NCI-H2196 (cell line): ENCODE measurements around the gene SHANK1.

Experiments
- DNase-seq: peaks from one replicate; lab custom pipeline; 2025; ENCODE audit not compliant: unreplicated experiment; lab: John Stamatoyannopoulos, UW

Gene SHANK1

DNA sequence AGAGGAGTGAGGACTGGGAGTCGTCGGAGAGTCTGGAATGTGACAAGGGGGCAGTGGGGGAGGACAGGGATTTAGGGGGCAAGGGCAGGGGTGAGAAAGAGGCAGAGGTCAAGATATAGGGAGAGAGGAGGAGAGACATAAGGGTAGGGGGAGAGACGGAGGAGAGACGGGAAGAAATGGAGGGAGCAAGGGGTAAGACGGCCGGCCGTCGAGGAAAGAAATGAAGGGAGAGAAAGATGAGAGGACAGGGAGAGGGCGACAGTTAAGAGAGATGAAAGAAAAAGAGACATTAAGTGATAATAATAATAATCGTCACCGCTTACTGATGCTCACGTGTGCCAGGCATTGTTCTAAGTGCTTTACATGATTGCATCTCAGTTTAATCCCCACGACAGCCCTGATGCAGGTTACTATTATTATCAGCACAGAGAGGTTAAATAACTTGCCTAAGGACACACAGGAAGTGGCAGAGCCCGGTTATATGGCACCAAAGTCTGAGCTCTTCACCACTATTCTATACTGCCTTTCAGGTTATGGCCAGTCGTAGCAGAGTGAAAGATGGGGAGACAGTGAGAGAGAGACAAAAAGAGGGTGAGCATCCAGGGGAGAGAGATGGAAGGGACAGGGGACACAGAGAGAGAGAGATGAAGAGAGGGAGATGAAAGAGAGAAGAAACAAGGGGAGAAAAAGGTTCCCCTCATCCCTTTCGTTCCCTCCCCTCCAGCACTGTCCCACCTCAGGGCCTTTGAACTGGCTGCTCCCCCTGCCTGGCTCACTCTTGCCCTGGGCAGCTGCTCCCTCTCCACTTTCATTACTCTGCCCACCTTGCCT lies 56.7 kb downstream of the SHANK1 start:
- no peak for DNase-seq

DNA sequence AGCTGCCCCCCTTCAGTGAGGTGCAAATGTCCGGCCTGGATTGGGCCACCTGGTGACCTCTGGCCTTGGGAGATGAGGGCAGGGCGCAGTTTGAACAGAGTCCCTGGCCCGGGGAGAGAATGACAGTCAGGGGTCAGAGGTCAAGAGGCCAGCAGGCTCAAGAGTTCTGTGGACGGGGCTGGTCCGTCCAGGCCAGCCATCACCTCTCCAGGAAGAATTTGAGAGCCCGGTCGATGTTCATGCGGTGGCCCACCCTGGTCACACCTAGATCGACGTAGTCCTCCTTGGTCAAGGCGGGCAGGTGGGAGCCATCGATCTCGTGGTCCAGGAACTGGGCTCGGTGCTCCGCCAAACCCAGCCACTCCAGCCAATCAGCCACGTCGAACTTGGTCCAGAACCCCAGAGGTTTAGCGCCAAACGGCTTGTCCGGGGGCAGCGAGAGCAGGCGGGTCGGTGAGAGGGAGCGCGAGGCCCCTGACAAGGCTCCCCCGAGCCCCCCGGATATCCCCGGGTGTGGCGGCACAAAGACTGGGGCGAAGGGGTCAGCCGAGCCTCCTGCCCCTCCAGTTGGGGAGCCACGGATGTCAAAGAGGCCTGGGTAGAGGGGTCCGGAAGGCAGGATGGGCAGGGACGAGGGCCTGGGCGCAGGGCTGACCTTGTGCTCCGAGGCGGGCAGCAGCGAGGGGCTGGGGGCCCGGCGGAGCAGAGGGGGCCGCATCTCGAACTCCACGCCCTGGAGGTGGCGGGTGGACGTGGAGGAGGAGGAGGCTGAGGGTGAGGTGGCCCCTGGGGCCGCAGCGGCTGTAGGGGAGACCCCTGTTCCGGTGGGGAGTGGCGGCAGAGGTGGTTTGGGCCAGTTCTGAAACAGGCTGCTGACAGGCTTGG lies 57.6 kb downstream of the SHANK1 start:
- DNase-seq = no peak

DNA sequence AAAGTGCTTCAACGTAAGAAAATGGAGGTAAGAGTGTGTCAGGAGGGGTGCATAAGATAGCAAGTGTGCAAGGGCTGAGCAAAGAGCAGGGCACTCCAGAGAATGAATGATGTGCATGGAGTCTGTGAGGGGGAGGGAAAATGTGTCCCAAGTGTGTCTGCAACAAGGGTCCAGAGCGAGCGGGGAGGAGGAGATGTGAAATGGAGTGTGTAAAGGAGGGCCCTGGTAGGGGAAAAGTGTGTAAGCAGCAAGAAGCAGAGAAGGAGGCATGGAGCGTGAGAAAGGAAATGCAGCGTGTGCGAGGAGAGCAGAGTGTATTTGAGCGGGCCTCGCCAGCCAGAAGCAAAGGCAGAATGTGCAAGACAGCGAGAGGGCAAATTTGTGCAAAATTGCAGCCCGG lies 58.6 kb downstream of the SHANK1 start:
- DNase-seq = no peak

DNA sequence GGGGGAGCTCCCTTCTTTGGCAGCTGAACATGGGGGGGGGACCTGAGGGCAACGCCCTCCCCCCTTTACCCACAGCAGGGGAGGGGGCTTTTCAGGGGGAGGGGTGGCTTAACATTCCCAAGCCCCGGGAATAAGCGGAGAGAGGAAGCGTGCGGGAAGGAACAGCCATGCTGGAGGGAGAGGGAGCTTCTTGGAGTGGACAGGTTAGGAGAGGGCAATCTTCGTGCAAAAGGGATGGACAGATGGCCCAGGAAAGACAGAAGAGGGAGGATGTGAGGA lies 59.6 kb downstream of the SHANK1 start:
- no peak for DNase-seq

DNA sequence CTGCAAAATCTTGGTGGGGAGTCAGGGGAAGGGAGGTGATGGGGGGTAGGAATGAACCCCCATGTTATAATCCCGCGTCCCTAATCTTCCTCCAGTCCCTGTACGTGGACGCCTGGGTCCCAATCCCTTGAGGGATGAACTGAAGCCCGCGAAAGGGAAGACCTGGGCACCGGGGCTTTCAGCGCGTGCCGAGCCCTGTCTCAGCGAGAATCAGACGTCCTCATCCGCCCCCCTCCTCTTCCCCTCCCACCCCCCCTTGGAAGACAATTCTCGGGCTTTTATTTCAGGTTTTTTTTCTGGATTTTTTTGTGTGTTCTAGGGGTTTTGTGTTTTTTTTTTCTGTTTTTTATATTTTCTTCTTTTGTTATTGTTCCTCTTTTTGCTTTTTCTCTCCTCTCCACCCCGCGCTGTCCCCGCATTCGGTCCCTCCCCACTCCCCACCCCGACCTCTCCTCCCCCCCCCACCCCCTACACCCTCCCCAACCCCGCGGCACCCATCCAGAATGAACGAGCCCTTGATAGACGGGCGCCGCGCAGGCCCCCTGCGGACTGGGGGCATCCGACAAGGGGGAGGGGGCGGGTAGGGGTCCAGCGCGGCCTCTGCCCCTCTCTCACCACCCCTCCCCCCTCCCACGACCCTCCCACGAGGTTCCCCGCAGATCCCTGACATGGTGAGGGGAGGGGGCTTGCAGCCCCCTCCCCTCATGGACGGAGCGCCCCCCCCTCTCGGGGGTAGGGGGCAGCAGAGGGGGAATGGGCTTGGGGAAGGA lies 60.1 kb downstream of the SHANK1 start:
- no peak for DNase-seq

DNA sequence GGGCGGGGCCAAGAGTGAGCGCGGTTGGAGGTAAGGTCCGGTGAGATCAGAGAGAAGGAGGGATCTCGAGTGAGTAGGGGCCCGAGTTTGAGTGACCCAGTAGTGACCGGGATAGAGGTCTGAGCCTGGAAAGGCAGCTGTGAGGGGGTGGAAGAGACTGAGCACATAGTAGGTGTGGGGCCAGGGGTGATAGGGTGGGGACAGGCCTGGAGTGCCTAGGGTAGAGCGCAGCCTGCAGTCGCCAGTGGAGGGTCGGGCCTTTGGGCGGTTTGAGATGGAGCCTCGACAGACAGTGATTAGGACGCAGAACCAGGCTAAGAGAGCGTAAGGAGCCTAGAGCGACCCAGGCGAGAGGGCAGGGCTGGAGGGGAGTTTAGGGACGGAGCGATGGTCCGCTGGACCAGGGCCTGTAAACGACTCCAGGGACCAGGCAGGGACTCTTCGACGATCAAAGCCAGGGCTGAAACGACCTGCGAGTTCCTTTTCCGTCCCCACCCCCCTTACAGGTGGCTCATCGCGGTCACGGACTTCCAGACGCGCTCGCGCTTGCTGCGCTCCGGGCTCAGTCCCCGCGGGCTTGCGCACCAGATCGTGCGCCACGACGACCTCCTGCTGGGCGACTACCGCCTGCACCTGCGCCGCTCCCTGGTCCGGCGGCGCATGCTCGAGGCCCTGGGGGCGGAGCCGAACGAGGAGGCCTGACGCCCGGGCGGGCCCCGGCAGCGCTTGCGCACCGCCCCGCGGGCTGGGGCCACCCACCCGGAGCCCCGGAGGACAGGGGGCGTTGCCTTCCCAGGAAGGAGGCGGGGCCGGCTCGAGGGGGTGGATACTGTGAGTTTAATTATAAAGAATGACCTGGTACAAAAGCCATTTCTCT lies 60.9 kb downstream of the SHANK1 start:
- DNase-seq = peak; percentile 98

DNA sequence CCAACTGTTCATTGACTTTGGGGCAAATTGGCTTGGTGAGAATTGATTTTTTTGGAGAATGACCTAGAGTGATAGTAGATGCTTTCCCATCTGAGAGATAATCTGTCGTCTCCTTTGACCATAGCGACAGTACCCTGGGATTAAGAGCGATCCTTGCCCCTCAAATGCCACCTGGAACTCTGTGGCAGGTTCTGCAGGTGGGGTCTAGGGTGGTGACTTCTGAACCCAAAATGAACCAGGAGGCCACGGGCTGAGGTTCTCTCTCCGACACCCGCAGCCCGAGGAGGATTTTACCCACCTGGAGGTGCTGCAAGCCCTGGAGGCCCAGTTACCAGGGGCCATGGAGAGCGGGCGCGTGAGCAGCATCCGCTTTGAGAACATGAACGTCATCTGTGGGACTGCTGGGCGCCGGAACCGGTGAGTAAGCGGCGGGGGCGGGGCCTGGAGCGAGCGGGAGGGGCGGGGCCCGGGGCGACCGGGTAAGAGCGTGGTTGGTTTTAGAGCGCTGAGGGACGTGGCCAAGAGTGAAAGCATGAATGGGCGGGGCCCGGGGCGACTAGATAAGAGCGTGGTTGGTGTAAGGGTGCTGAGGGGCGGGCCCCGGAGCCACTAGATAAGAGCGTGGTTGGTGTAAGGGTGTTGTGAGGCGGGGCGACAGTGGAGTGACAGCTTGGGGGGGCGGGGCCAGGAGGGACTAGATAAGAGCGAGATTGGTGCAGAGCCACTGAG lies 61.7 kb downstream of the SHANK1 start:
- peak; percentile 99 for DNase-seq

DNA sequence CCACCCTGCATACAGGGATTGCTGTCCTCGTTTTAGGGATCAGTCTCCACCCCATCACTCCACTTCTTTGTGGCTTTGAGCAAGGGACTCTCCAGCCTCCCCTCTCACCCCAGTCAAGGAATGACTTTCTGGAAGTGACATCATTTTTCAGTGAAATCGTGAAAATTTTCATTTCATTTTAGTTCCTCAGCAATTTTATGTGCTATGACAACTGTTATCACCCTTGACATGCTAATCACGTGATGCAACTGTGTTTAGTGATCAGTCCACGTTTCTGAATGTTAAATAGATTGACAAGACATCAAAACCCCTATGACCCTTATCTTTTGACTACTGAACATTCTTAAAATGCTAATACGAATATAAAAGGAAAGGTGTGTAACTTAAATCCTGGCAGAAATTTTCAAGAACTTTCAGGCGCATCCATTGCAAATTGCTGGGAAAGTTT lies 62.4 kb downstream of the SHANK1 start:
- DNase-seq = no peak

DNA sequence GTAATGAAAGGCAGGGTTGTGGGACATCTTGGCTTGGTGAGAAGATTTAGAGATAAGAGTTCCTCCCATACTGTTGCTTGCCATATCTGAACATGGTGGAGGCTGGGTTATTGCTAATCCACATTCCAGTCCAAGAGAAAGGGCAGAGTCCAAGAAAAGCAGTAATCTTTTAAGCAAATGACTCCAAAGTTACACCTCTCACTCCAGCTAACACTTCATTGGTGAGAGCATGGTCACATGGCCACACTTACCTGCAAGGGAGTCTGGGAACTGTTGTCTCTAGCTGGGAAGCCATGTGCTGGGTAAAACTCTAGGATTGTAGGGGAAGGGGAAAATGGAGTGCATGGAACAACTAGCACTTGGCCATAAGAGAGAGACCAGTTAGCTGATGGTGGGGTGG lies 64.7 kb downstream of the SHANK1 start:
- DNase-seq = no peak

DNA sequence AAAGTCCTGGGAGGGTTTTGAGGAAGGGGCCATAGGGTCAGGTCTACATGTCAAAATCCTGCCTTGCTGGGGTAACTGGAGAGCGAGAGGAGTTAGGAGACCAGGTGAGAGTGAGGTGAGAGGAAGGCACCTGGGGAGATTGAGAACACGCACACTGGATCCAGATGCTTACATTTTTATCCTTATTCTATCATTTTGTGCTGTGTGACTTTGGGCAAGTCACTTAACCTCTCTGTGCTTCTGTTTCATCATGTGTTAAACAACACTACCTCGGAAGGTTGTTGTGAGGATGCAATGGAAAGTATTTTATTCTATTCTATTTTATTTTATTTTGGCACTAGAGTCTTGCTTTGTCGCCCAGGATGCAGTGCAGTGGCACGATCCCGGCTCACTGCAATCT lies 66.9 kb downstream of the SHANK1 start:
- DNase-seq = no peak

DNA sequence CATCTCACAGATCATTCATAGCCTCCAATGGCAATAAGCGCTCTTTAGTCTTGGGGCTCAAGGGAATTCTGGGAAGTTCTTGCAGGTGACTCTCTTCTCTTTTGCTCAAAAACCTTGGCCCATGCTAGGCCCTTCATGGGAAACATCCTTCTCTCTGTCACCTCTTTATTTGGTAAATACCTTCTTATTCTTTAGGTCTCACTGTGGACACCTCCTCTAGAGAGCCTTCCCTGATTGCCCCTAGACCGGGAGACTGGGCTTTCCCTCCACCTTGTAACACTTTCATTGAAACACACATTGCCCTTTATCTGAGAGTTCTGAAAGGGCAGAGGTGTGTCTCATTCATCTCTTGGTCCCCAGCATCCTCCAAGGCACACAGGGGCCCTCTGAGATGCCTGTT lies 68.4 kb downstream of the SHANK1 start:
- DNase-seq = no peak

DNA sequence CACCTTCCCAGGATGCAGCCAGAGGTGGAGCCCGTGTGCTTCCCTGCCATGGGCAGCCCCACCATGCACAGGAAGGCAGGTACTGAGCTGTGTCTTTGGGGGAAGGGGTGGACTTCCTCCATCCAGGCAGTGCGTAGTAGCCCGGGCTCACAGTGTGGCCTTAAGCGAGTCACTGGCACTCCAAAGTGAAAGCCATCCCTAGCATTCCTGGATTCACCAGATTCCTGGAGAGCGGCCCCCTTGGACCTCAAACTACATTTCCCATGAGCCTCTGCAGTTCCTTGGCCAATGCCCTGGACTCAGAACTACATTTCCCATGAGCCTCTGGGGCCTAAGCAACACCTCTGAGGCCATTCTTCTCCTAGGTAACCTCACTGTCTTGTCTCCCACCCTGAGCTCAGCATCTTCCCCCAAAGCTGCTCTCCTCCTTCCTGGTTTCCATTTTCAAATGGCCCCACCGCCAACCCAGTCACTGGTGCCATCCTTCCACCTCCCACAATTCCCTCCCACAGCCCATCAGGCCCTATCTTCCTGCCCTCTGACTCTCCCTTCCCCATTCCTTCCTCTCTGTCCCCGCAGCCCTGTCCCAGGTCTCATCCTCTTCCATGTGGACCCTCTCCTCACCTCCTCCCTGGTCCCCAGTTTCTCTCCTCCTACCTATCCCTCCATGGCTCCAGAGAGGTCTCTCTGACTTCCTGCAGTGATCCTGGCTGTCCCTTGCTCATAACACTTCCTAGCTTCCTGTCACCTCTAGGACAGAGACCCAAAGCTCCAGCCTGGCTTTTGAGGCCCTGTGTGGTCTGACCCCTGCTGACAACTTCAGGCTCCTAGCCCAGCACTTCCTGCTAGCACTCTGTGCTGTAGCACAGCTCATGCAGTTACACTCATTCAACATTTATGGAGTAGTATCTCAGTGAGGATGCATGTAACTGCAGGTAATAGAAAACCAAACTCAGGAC lies 69.9 kb downstream of the SHANK1 start, which contains the start of gene C19orf81:
Gene C19orf81 (plus strand): TSS at position 13 of the 959 bp plus-strand sequence. CDS start 0 bp downstream, at position 13.
- peak; percentile 16 for DNase-seq

DNA sequence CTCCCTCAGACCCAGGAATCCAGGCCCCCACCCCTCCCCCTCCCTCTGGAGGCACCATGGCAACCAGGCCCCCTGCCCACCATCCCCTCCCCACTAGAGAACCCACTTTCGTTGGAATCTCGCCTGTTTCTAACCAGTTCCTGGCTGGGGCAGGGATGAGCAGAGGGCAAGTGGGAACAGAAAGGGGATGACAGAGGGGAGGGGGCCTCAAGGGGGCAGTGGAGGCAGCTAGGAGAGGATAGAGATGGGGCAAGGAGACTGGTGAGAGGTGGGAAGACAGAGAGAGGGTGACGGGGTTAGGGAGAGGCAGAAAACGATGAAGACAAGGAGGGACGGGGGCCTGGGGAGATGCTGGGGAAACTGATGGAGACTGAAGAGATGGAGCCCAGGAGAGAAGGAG lies 70.9 kb downstream of the SHANK1 start:
- DNase-seq = no peak

DNA sequence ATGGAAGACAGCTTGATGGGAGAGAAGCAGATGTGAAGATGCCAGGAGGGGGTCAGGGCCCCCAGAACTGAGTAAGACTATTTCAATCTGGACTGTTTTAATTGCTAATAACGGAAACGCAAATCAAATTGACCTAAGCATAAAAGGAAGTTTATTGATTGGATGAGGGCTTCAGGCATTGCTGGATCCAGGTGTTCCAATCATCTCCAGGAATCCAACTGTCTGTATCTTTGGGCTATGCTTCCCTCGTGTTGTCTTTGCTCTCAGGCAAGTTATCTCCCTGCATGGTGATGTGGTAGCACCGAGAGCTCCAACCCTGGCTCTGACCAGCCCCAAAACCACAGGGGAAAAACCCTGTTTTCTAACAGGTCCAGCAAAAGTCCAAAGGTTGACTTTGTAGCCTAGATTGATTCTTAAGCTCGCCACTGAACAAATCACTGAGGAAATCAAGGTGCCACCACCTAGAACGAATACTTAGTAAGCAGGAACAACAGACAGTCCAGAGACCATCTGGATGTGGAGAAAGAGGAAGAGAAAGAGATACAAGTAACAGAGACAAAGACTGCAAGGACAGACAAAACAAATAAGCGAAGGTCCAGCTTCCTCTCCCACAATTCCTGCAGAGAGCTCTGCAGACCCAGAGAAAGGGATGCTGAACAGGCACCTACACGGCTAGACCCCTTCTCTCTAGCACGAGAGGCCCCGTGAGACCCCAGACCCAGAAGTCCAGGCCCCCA lies 71.6 kb downstream of the SHANK1 start:
- DNase-seq = no peak

DNA sequence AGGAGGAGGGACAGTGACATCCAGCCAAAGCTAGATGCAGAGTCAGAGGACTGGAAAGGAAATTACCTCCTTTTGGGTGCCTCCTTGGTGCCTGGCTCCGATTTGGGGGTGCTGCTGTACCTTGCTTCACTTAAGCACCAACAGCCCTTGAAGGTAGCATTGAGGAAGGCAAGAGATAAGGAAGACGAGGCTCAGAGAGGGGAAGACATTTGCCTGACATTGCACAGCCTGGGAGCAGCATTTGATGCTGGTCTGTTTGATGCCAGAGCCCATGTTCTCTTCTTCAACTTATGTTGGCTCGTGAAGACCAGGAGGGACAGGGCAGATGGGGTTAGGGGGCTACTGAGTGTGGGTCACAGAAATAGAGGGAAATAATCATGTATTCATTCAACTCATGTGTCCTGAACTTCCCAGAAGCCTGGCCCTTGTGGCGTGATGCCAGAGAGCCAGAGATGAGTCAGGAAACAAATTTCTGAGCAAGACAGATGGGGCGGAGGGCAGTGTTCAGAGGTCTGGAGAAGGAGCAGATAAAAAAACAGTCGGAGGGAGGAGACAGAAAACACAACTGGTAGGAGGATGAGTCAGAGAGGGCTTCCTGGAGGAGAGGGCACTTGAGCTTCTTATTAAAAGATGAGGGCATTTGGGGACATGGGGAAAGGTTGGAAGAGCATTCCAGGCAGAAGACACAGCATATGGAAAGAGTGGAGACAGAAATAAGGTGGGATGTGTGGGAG lies 73.4 kb downstream of the SHANK1 start:
- no peak for DNase-seq

DNA sequence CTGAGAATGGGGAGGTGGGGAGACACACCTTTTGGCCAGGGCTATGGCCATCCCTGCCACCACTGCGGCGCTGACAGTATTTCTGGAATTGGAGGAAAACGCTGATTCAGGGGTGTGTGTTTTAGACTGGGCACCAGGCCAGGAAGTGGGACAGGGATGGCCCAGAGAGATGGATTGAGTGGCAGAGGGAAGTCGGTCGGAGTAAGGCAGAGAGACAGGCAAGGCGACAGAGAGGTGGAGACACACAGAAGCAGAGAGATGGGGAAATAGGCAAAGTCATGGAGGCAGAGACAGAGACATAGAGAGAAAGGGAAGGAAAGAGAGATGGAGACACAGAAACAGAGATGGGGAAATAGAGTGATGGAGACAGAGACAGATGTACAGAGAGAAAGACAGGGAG lies 74.5 kb downstream of the SHANK1 start:
- no peak for DNase-seq

DNA sequence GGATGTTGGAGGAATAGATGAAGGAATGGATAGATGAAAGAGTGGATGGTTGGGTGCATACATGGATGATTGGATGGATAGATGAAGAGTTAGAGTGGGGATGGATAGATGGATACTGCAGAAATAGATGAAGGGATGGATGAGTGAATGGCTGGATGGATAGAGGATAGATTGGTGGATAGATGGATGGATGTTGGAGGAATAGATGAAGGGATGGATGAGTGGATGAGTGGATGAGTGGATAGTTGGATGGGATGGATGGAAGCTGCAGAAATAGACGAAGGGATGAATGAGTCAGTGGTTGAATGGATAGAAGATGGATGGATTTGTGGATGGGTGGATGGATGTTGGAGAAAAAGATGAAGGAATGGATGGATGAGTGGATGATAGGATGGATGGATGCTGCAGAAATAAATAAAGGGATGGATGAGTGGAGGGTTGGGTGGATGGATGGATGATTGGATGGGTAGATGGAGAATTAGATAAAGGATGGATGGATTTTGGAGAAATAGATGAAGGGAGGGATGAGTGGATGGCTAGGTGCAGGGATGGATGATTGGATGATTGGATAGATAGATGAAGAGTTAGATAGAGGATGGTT lies 75.2 kb downstream of the SHANK1 start:
- no peak for DNase-seq
